ENCODE results near the gene DHRS2. TPM values are rescaled to one million over a fixed set of nuclear protein-coding genes. Genes with fewer than 3 reads are reported as not detected.

The DHRS2 gene
- total RNA-seq, 1 donor from 2014 or later: not detected

GRCh38 chr14:23614395-23614828, 21.8 kb upstream of the DHRS2 start:
- Mint-ChIP-seq H3K27ac (ENCODE audit: unreplicated experiment) (no peak overlapping the region), H3K9me3 (no peaks in the 10 kb centered on the region), H3K4me3 (no peak overlapping the region), H3K36me3 (ENCODE audit: low read depth) (no peaks in the 10 kb centered on the region), H3K27me3 (ENCODE audit: low read depth) (peaks cover 80% of the 10 kb centered on the region), H3K4me1 (no peaks in the 10 kb centered on the region)
- no peak for DNase-seq (ENCODE audit: low read depth, low spot score)
- no peak for TF ChIP-seq CTCF (conservative IDR thresholded peaks at IDR 0.05)

GRCh38 chr14:23615856-23616255, 20.3 kb upstream of the DHRS2 start:
- H3K27me3 Mint-ChIP-seq (ENCODE audit: low read depth): peaks cover 81% of the 10 kb centered on the region
- no peaks in the 10 kb centered on the region for H3K9me3 Mint-ChIP-seq
- TF ChIP-seq CTCF (conservative IDR thresholded peaks at IDR 0.05): no peak
- DNase-seq (ENCODE audit: low read depth, low spot score): no peak
- no peaks in the 10 kb centered on the region for H3K4me1 Mint-ChIP-seq
- H3K27ac Mint-ChIP-seq (ENCODE audit: unreplicated experiment): no peak overlapping the region
- no peak overlapping the region for H3K4me3 Mint-ChIP-seq
- no peaks in the 10 kb centered on the region for H3K36me3 Mint-ChIP-seq (ENCODE audit: low read depth)

GRCh38 chr14:23617539-23617938, 18.6 kb upstream of the DHRS2 start:
- Mint-ChIP-seq H3K9me3 (peaks cover 3% of the 10 kb centered on the region), H3K36me3 (ENCODE audit: low read depth) (no peaks in the 10 kb centered on the region), H3K4me1 (no peaks in the 10 kb centered on the region), H3K27me3 (ENCODE audit: low read depth) (peaks cover 77% of the 10 kb centered on the region), H3K4me3 (no peak overlapping the region), H3K27ac (ENCODE audit: unreplicated experiment) (no peak overlapping the region)
- DNase-seq (ENCODE audit: low read depth, low spot score): no peak
- no peak for TF ChIP-seq CTCF (conservative IDR thresholded peaks at IDR 0.05)

- no peak for TF ChIP-seq CTCF (conservative IDR thresholded peaks at IDR 0.05)
- no peak overlapping the region for H3K27ac Mint-ChIP-seq (ENCODE audit: unreplicated experiment)
Measured at GRCh38 chr14:23618415-23618988, 17.7 kb upstream of the DHRS2 start.

GRCh38 chr14:23620177-23620702, 15.9 kb upstream of the DHRS2 start:
- H3K36me3 Mint-ChIP-seq (ENCODE audit: low read depth): peaks cover 2% of the 10 kb centered on the region
- H3K9me3 Mint-ChIP-seq: peaks cover 11% of the 10 kb centered on the region
- no peak overlapping the region for H3K4me3 Mint-ChIP-seq
- DNase-seq (ENCODE audit: low read depth, low spot score): no peak
- no peak overlapping the region for H3K27ac Mint-ChIP-seq (ENCODE audit: unreplicated experiment)
- H3K27me3 Mint-ChIP-seq (ENCODE audit: low read depth): peaks cover 54% of the 10 kb centered on the region
- TF ChIP-seq CTCF (conservative IDR thresholded peaks at IDR 0.05): no peak
- no peaks in the 10 kb centered on the region for H3K4me1 Mint-ChIP-seq

More at GRCh38 chr14:23618415-23618988, 17.7 kb upstream of the DHRS2 start:
- Mint-ChIP-seq H3K4me3 (no peak overlapping the region), H3K9me3 (peaks cover 3% of the 10 kb centered on the region), H3K36me3 (ENCODE audit: low read depth) (no peaks in the 10 kb centered on the region), H3K4me1 (no peaks in the 10 kb centered on the region), H3K27me3 (ENCODE audit: low read depth) (peaks cover 72% of the 10 kb centered on the region)
- DNase-seq (ENCODE audit: low read depth, low spot score): no peak
